Activated T-cell treated with anti-CD3 and anti-CD28 coated beads, Interleukin-2, amount 50 U/mL, for 4 hours (primary cell): ENCODE data around the gene C1orf146. TPM values are rescaled to one million over a fixed set of nuclear protein-coding genes. Genes with fewer than 3 reads are reported as not detected.

Source experiments
- total RNA-seq, 3 donors: library from RNA; stranded (reverse); gene quantifications; one replicate each; pipeline ENCODE4 v1.2.1, GENCODE V29; 2021

C1orf146 gene
- total RNA-seq, 3 donors from 2014 or later = not detected

Other genes starting within 250 kb of the C1orf146 start
- under 1 TPM; 0.25 to 0.50 (median 0.33) TPM for gene EPHX4, start 187.9 kb upstream of the C1orf146 start, total RNA-seq
- gene SETSIP, start 142.5 kb upstream of the C1orf146 start, total RNA-seq = not detected
- under 1 TPM; 0.33 to 0.35 (median 0.34) TPM for gene BTBD8, start 137.6 kb upstream of the C1orf146 start, total RNA-seq
- 10 to 100 TPM; 20.1 to 23.9 (median 23.3) TPM for gene GLMN, start 81.1 kb downstream of the C1orf146 start, total RNA-seq
- 10 to 100 TPM; 25.6 to 34.7 (median 33.7) TPM for gene RPAP2, start 81.1 kb downstream of the C1orf146 start, total RNA-seq